DMS53 treated with DMSO at 0.1 percent for 48 hours (cell line): ENCODE results near the gene ROR2.

Experiments used
- DNase-seq: peaks from one replicate; lab custom pipeline; 2025; ENCODE audit not compliant: unreplicated experiment; lab: John Stamatoyannopoulos, UW

The ROR2 gene

DNA sequence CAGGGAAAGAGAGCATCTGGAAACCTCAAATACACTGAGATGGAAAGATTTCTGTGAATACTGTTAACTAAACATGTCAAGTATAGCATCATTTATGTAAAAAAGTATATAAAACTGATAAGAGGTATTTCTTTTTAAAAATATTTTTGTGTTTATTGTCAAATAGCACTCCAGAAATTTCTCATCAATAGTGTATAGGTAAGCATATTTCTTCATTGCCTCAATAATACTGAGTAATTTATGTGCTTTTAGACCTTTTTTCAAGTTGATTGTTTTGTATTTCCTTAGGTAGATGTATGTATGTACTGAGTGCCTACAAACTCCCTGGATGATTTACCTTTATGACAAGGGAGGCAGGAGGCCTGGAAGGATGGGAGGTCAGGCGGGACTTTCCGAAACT lies 196.3 kb downstream of the ROR2 start:
- no peak for DNase-seq

DNA sequence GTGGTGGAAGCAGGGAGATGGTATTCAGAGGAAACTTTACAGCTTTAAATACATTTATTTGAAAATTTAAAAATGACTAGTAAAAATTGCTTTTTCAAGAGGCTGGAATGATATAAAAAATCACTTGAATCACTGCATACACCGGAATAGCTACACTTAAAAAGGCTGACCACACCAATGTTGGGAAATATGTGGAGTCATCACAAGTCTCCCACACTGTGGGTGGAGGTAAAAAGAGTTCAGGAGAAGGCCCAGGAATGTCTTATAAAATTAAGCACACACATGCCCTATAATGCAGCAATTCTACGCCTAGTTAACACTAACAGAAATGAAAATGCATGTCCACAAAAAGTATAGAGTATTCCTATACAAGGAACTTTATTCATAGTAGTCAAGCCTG lies 198.1 kb downstream of the ROR2 start:
- no peak for DNase-seq

DNA sequence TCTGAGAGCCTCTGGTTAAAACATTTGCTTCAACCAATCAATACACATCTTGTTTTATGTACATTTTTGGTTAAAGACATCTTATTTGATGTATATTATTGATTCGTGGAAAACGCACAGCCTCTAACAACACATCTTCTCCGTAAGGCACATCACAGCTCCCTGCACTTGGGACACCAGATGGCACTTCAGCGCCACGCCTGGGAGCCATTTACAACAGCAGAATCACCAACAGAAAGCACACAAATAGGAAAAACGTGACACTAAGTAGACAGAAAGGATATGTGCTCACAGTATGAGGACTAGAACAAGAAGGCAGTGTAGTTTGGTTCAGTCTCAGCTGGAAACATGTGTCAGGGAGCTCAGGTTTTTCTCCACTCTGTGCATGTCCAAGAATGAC lies 199.7 kb downstream of the ROR2 start:
- no peak for DNase-seq

DNA sequence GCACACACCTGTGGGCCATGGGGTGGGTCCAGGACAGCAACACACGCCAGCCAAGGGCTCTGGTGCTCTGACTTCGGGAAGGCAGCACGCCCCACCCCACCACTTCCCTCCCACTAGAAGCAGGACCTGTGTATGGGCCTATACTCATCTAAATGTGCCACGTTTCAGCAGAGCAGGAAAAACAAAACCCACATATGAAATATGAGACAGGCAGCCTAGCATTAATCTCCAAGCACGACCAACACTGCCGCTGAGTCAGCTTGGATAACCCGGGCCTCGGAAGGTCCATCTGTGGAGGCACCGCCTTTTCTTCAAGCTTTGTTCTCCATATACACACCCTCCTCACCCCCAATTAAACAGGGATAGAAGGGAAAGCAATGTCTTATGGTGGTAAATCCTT lies 203.1 kb downstream of the ROR2 start:
- DNase-seq, result no peak

DNA sequence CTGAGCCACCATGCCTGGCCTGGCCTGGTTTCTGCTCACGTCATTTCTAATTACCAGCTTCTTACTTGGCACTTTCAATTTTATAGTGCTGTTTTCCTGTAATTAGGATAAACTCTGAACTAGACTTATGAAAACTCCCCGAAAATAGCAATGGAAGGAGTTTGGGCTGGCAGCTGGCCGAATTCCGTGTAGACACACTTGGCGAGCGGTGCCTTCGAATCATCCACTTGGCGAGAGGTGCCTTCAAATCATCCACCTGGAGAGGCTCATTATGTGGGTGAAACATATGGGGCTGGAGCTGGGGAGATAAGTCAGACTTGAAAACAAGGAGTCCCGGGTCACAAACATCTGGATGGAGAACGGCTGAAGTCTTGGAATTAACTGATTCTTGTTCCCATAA lies 203.7 kb downstream of the ROR2 start:
- DNase-seq, result no peak

DNA sequence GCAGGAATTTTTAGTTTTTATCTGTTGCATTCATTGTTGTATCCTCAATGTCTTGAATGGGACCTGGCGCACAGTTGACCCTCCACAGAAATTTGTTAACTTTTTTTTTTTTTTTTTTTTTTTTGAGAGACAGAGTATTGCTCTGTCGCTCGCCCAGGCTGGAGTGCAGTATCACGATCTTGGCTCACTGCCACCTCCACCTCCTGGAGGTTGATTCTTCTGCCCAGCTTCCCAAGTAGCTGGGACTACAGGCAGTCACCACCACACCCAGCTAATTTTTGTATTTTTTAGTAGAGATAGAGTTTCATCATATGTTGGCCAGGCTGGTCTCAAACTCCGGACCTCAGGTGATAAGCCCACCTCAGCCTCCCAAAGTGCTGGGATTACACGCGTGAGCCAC lies 205.9 kb downstream of the ROR2 start:
- DNase-seq, result no peak

DNA sequence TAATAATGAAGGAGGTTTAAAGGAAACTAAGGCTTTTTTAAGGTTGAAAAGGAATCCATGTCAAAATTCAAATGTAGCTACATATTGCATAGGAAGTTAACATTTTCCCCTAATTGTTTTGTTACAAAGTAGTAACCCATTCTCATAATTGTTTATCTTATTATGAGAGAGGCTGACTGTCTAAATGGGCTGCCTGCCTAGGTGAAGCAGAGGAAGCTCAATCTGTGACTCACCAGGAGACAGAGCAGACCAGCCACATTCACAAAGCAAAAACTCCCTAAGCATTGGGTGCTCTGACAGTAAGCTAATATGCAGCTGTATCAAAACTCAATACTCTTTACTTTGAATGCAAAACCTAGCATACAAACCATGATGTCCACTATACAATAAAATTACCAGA lies 208.5 kb downstream of the ROR2 start:
- DNase-seq, result no peak

DNA sequence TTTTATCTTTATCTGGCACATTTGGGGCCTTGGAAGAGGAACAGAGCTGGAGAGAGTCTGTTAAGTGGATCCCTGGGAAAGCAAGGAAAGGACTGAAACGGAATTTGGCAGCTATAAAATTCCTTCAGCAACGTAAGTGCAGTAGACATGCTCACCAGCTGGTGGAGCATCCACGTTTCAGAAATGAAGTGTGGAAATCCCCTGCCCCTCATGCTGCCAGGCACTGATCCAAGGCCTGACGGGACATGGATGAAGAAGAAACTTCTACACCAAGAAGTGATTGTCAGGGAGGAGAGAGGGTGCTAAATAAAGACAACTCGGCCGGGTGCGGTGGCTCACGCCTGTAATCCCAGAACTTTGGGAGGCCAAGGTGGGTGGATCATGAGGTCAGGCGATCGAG lies 209.3 kb downstream of the ROR2 start:
- DNase-seq, result no peak

DNA sequence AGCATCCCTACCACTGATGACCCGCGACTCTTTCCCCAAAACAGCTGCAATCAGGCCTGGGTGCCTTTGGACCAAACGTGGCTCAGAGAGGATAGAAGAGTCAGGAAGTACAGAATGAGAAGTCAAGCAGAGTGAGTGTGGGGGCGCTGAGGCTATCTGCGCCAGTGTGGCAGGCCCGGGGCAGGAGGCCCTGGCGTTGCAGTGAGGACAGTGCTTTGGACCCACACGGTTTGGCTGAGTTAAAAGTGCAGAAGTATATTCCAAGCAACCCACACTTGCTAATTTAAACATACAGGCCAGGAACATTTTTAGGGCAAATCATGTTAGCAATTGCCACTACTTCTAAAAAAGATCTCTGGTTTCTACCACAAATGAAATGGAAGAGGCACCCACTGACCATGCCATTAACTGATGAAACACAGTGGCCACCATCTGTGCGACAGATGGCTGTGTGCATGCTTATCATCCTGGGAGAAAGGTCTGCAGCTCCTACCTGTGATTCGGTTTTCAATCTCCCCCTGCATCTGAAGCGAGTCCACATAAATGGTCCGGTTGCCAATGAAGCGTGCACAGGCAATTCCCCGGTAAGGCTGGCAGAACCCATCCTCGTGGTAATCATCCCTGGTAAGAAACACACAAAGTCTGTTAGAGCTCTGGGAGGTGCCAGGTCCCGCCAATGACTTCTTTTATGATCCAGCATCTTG lies 213.0 kb downstream of the ROR2 start:
- no peak for DNase-seq

DNA sequence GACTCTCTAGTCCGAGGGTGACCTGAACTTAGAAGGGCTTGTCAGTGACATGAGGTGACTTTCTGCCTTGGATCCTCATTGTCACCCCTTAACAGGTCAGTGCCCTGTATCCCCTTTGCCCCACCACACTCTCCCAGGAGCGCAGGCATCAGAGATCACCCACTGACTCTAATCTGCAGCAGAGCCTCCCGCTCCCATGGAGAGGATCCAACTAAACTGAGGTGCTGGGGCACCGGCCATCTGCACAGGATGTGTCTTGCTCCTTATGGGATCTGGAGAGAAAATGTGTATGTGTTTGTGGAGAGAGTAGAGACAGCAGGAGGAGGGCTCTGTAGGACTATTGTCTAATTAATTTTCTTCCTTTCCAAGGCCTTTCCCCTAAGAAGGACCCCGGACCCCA lies 213.7 kb downstream of the ROR2 start:
- no peak for DNase-seq

DNA sequence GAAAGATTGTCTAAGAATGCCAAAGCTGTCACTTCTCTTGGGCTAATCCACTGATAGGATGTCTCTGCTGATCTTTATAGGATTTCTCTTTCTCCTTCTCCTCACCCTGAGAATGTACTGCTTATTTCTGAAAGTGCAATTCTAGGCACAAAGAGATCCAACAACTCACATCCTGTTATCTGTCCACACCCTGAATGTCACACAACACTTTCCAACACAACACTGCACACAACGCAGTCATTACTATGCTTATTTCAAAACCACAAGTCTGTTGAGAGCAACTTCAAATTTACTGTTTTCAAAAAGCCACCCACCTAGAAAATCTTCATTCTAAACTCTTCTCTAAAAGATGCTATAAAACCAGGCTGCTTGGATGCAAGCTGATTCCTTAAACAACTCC lies 215.0 kb downstream of the ROR2 start:
- no peak for DNase-seq

DNA sequence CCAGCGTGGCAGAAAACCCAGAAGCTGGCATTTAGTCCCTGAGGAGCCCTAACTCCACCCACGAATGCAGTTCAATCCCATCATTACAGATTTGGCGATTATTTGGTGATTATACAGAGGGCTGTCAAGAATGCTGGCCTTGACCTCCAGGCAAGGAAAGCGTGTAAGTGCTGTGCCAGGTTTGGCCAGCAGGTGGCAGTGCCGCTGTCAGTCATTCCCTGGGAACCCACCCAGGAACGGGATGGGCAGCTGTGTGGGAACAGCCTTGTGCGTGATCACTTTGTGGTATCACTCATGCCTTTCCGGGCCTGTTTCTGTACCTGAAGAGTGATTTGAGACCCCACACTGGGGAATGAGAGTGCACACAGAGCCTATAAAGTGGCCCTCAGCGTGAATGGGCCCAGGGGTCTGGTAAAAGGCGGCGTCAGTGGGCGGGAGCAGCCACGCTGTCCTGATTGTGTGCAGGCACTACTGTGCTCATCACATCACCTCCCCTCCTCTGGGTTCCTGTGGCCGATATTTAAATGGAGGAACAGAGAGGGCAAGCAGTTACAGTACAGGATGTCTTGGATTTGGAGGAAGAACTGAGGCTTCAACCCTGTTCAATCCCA lies 215.6 kb downstream of the ROR2 start:
- DNase-seq, result peak; percentile 9

DNA sequence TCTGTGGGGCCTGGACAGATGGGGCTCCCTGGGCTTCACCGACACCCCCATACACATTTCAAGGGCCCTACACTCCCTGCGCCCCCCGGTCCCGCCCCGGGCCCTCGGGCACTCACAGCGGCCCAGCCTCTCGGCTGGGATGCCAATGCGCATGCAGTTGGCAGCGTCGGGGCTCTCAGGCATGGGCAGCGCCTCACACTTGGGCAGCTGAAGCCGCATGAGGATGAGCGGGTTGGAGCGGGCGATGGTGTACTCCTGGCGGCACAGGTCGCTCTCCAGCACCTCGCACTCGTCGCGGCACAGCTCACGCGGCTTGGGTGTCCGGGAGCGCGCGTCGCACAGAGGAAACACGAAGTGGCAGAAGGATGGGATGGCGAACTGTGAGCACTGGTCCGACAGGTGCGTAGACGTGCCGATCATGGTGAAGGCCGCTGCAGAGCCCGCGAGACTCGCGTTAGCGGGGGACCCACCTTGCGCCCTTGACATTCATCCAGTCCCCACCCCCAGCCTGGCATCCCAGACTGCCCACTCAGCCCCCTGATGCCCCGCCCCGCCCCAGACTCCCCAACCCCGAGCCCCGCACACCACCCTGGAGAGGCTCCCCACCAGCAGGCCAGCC lies 216.9 kb downstream of the ROR2 start:
- no peak for DNase-seq

DNA sequence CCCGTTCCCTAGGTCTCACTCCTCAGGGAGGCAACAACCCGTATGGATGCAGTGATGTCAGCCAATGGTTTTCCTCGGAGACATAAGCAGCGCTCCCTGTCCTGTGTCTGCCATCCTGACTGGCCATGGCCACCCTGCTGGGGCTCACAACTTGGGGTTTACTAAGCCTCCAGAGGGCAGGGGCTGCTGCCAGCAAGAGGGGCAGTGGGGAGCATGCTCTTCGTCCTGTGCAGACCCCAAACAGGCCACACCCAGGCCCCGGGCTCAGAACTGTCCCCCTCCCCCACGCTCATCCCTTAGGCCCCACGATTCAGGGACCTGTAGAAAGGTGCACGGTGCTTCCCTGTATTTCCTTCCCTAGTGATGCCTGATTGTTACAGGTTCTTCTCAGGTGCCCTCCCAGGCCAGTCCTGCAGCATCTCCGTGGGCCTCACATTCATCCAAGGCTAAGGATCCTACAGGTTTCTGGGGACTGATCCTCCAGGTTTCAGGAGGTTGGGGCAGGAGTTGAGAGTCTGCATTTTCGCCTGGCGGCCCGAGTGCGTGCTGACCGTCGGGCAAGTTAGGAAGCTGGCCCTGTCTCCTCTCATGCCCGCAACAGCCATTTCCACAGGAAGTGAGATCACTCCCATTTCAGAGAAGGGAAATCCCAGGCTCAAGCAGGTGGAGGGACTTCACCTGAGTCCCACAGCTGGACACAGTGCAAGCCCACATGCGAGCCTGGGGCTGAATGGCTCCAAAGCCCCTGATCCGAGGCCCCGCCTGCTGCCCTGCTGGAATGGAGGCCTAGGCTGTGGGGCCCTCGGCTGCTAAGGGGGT lies 217.6 kb downstream of the ROR2 start:
- DNase-seq, result no peak

DNA sequence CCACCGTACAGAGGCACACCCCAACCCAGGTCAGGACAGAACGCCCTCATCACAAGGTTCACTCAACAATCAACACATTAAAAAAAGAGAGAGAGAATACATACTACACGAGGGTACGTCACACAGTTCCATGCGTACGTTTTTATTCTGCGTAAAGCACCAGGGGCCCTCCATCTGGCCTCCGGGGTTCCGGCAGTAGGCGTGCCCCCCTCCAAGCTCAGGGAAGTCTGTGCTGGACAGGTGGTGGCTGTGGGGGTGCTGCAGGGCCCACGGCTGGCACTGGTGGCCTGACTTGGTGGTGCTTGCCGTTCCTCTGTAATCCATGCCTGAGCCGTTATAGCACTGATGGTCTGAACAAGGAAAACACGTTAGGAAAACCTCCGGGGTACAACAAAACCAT lies 219.2 kb downstream of the ROR2 start:
- no peak for DNase-seq

DNA sequence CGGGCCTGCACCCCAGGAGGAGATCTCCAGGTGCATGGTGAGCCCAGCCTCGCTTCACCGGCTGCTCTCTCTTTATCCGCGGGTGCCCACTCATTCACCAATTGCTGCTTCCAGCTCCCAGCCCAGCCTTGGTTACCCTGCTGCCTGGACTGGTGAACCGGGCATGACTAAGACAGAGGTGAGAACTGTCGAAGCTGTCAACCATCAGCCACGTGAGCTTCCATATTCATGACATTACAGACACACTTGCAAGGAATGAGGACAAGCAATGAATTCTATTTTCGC lies 220.5 kb downstream of the ROR2 start:
- no peak for DNase-seq

DNA sequence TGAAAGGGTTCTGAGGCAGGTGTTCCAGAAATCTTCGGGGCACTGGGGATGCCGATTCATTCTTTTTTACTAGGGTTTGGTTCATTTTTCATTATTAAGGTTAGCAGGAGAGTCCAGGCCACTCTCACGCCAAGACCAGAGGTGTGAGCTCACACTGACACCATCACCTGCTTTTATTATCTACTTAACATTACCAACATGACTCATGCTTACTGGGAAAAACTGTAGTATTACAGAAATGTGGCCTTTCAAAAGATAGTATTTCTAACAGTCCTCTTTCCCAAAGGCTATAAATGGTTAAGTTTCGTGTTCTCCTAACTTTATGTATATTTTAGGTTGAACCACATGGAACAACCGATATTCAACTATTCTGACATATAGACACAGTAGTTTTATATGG lies 222.1 kb downstream of the ROR2 start:
- no peak for DNase-seq

DNA sequence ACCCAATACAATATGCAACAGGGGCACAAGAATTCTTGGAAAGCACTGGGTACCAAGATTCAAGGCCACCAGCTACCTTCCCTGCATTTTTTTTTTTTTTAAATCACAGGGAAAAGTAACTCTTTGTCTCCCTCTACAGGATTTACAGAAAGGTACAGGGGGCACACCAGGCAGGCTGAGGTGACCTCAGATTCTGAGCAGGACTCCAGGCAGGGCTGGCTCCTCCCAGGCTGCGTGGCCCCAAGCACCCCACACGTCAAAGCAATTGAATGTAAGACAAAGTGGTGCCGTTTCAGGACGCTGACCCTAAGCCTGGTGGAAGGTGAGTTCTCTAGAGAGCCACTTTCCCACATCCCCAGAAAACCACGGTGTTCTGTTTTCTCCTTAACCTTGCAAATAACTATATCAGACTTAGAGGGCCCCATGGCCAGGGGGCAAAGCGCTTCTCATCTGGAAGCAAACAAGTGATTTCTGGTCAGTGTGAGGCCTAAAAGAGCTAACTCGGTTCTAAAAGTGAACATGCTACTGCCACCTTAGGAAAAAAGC lies 222.6 kb downstream of the ROR2 start:
- DNase-seq, result peak; percentile 28

DNA sequence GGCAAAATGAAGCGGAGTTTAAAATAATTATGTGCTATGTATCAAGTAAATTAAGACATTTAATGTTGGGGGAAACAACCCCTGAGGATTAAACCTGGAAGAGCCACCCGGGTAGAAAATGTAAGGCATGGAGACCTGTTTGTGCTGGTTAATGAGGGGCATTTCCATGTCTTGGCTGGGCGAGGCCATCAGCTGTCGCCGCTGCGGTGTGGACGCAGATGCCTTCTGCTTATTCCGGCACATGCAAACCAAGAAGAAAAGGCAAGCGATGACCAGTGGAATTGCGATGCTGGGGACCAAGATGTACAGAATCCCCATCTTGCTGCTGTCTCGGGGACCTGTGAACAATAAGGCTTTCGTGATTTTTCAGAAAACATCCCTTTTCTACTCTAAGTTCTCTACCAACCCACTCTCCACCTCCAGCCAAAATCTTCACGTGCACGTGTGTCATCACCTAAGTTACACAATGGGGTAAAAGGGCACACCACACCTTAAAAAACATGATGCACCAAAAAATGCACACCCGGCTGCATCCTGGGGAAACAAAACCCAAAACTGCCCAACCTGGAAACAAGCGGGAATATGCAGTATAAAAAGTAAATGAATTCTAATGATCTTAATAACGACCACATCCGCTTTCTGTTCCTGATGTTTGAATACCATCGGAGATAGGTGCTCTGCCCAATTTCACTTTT lies 223.5 kb downstream of the ROR2 start:
- DNase-seq, result no peak

DNA sequence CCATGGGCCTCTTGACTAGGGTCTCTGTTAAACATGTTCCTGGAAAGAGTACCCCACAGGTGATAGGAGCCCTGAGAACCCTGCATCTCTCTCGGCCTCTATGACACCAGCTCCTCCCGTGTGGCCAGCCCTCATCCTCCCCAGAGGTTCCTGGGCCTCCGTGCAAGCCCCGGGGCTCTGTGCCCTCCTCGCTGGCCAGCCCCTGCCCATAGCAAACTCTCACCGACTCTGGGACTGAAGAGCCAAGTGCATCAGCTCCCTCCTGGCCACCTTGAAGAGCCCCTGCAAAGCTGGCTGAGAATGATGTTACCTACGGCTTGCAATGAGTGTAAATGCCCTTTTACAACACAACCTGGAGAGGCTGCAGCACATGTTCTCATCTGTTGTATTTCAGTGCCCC lies 224.4 kb downstream of the ROR2 start:
- no peak for DNase-seq
